Adipocyte (in vitro differentiated cells): ENCODE results near the gene BTBD7.

Experiments used
- DNase-seq: peaks from one replicate; pipeline ENCODE4 v3.0.0-alpha.2; 2015; ENCODE audit warnings: low read depth
- H3K27me3 ChIP-seq: replicated peaks from 2 replicates; pipeline ENCODE4 v1.7.0; 2013; ENCODE audit warnings: mild to moderate bottlenecking, low read length, moderate library complexity; ENCODE audit not compliant: control insufficient read depth, insufficient read depth
- H3K36me3 ChIP-seq: 2 replicates; pipeline ENCODE4 v1.7.0; 2013; ENCODE audit warnings: low read length, mild to moderate bottlenecking, moderate library complexity; ENCODE audit not compliant: control insufficient read depth, insufficient read depth, severe bottlenecking
- H3K4me1 ChIP-seq: 2 replicates; pipeline ENCODE4 v1.7.0; 2013; ENCODE audit warnings: mild to moderate bottlenecking, low read length, moderate library complexity; ENCODE audit not compliant: control insufficient read depth, insufficient read depth
- H3K4me3 ChIP-seq: 2 replicates; pipeline ENCODE4 v1.7.0; 2013; ENCODE audit warnings: mild to moderate bottlenecking, low read length, moderate library complexity
- H3K9ac ChIP-seq: 2 replicates; pipeline ENCODE4 v1.7.0; 2013; ENCODE audit warnings: mild to moderate bottlenecking, low read length, moderate library complexity
- H3K9me3 ChIP-seq: 2 replicates; pipeline ENCODE4 v1.7.0; 2013; ENCODE audit warnings: mild to moderate bottlenecking, low read length, moderate library complexity; ENCODE audit not compliant: control insufficient read depth

The BTBD7 gene

GRCh38 chr14:93317210-93317874, 15.5 kb downstream of the BTBD7 start:
- DNase-seq: no peak
- no peak overlapping the region for H3K4me3 ChIP-seq
- no peaks in the 10 kb centered on the region for H3K36me3 ChIP-seq
- H3K27me3 ChIP-seq: no peaks in the 10 kb centered on the region
- no peak overlapping the region for H3K9ac ChIP-seq
- H3K9me3 ChIP-seq: no peaks in the 10 kb centered on the region
- peaks cover 22% of the 10 kb centered on the region for H3K4me1 ChIP-seq

- Histone ChIP-seq H3K36me3 (no peaks in the 10 kb centered on the region), H3K9ac (no peak overlapping the region), H3K27me3 (no peaks in the 10 kb centered on the region), H3K4me1 (peaks cover 22% of the 10 kb centered on the region), H3K4me3 (no peak overlapping the region), H3K9me3 (no peaks in the 10 kb centered on the region)
- DNase-seq: peak; percentile 64
These were observed 16.1 kb downstream of the BTBD7 start for GRCh38 chr14:93316716-93317115.

- Histone ChIP-seq H3K36me3 (no peaks in the 10 kb centered on the region), H3K27me3 (no peaks in the 10 kb centered on the region), H3K4me3 (no peak overlapping the region), H3K4me1 (peaks cover 22% of the 10 kb centered on the region), H3K9me3 (no peaks in the 10 kb centered on the region), H3K9ac (no peak overlapping the region)
- no peak for DNase-seq
These were observed 17.3 kb downstream of the BTBD7 start for GRCh38 chr14:93315575-93315974.

- Histone ChIP-seq H3K9me3 (no peaks in the 10 kb centered on the region), H3K4me1 (peaks cover 29% of the 10 kb centered on the region), H3K36me3 (no peaks in the 10 kb centered on the region), H3K4me3 (no peak overlapping the region), H3K9ac (no peak overlapping the region), H3K27me3 (no peaks in the 10 kb centered on the region)
- DNase-seq: no peak
These were observed 21.8 kb downstream of the BTBD7 start for GRCh38 chr14:93311082-93311481.

- no peaks in the 10 kb centered on the region for H3K27me3 ChIP-seq
- H3K9ac ChIP-seq: no peak overlapping the region
- DNase-seq: no peak
- no peak overlapping the region for H3K4me3 ChIP-seq
- H3K9me3 ChIP-seq: no peaks in the 10 kb centered on the region
- peaks cover 41% of the 10 kb centered on the region for H3K4me1 ChIP-seq
- no peaks in the 10 kb centered on the region for H3K36me3 ChIP-seq
These were observed 23.3 kb downstream of the BTBD7 start for GRCh38 chr14:93309427-93309966.

GRCh38 chr14:93308686-93309345, 24.0 kb downstream of the BTBD7 start:
- peaks cover 48% of the 10 kb centered on the region for H3K4me1 ChIP-seq
- H3K36me3 ChIP-seq: no peaks in the 10 kb centered on the region
- DNase-seq: no peak
- H3K4me3 ChIP-seq: no peak overlapping the region
- H3K27me3 ChIP-seq: no peaks in the 10 kb centered on the region
- no peaks in the 10 kb centered on the region for H3K9me3 ChIP-seq
- H3K9ac ChIP-seq: no peak overlapping the region

- H3K4me1 ChIP-seq: peaks cover 52% of the 10 kb centered on the region
- no peaks in the 10 kb centered on the region for H3K9me3 ChIP-seq
- DNase-seq: no peak
- no peak overlapping the region for H3K4me3 ChIP-seq
- no peaks in the 10 kb centered on the region for H3K27me3 ChIP-seq
- no peak overlapping the region for H3K9ac ChIP-seq
- no peaks in the 10 kb centered on the region for H3K36me3 ChIP-seq
These were observed 26.0 kb downstream of the BTBD7 start for GRCh38 chr14:93306812-93307211.

- H3K27me3 ChIP-seq: no peaks in the 10 kb centered on the region
- H3K4me1 ChIP-seq: peaks cover 52% of the 10 kb centered on the region
- H3K36me3 ChIP-seq: no peaks in the 10 kb centered on the region
- H3K9ac ChIP-seq: no peak overlapping the region
- DNase-seq: no peak
- H3K9me3 ChIP-seq: no peaks in the 10 kb centered on the region
- no peak overlapping the region for H3K4me3 ChIP-seq
These were observed 27.0 kb downstream of the BTBD7 start for GRCh38 chr14:93305725-93306418.

GRCh38 chr14:93304771-93305170, 28.1 kb downstream of the BTBD7 start:
- no peaks in the 10 kb centered on the region for H3K36me3 ChIP-seq
- H3K4me3 ChIP-seq: peak overlapping the region; percentile 3
- peaks cover 53% of the 10 kb centered on the region for H3K4me1 ChIP-seq
- peak overlapping the region; percentile 25 for H3K9ac ChIP-seq
- no peaks in the 10 kb centered on the region for H3K9me3 ChIP-seq
- H3K27me3 ChIP-seq: no peaks in the 10 kb centered on the region
- DNase-seq: peak; percentile 42

- no peak for DNase-seq
- peaks cover 51% of the 10 kb centered on the region for H3K4me1 ChIP-seq
- H3K27me3 ChIP-seq: no peaks in the 10 kb centered on the region
- H3K36me3 ChIP-seq: no peaks in the 10 kb centered on the region
- H3K9ac ChIP-seq: no peak overlapping the region
- no peak overlapping the region for H3K4me3 ChIP-seq
- no peaks in the 10 kb centered on the region for H3K9me3 ChIP-seq
These were observed 29.2 kb downstream of the BTBD7 start for GRCh38 chr14:93303659-93304058.
